HCT116 (cell line): Measurements from ENCODE around the gene VIT. TPM values are rescaled to one million over a fixed set of nuclear protein-coding genes. Genes with fewer than 3 reads are reported as not detected.

ENCODE experiments used
- ATAC-seq: fragments of 200-7000 bp; cut with Tn5 transposase; 2 replicates; pipeline ENCODE4 v1.9.1; 2020; ENCODE audit warnings: mild to moderate bottlenecking, moderate library complexity
- BruUV-seq: library from RNA; stranded (reverse); fragments of 400-500 nt; replicated peaks from 2 replicates; lab custom pipeline; 2021; lab: Mats Ljungman, UMichigan
- CTCF ChIA-PET: fragments of 300-600 bp; sonication (Branson Sonifier 250); formaldehyde crosslinking; loops from one replicate; lab custom pipeline; 2021; ENCODE audit warnings: antibody characterized with exemption; lab: Charles Lee
- POLR2A ChIA-PET: fragments of 300-600, 350-600 bp; sonication (Branson Sonifier 250); formaldehyde crosslinking; loops from one replicate; lab custom pipeline; 2021; ENCODE audit warnings: antibody characterized with exemption; lab: Charles Lee
- RAD21 ChIA-PET, 2 experiments: fragments of 300-600 bp; sonication (Branson Sonifier 250); formaldehyde crosslinking; loops; one replicate each; lab custom pipeline; 2023; ENCODE audit warnings: low total read pairs in 2 of 2; ENCODE audit not compliant: uncharacterized antibody in 2 of 2, unreplicated experiment in 2 of 2, low non-redundant PET in 1 of 2; lab: Charles Lee
- DNase-seq: peaks from one replicate; pipeline ENCODE4 v3.0.0-alpha.2; 2010; ENCODE audit warnings: low read depth, low spot score
- H2AFZ ChIP-seq: fragments of 200-600 bp; shearing (Covaris generic), sonication (generic); 2 replicates; pipeline ENCODE4 v1.6.1; 2017; ENCODE audit warnings: low read depth, mixed run types, mixed read lengths, antibody characterized with exemption, low read length; ENCODE audit not compliant: poor library complexity, severe bottlenecking
- H3K27ac ChIP-seq: 2 replicates; pipeline ENCODE4 v1.5.1; 2012; ENCODE audit warnings: low read depth, low read length
- H3K27me3 ChIP-seq: fragments of 200-600 bp; sonication (generic); 2 replicates; pipeline ENCODE4 v1.6.1; 2016; ENCODE audit warnings: mixed run types, low read length, mixed read lengths; ENCODE audit not compliant: insufficient read depth
- H3K36me3 ChIP-seq, 2 experiments: fragments of 200-500 bp in 1 of 2; fragments of 200-600 bp in 1 of 2; sonication (Bioruptor generic) in 1 of 2; sonication (generic) in 1 of 2; 2 replicates each; pipeline versions ENCODE4 v1.5.1 to v1.6.1; 2014 to 2016; ENCODE audit warnings: low read length in 2 of 2, inconsistent platforms in 1 of 2, mixed read lengths in 1 of 2, mixed run types in 1 of 2; ENCODE audit not compliant: insufficient read depth in 2 of 2, control insufficient read depth in 1 of 2
- H3K4me1 ChIP-seq, 2 experiments: fragments of 200-600 bp in 1 of 2; sonication (generic) in 1 of 2; 2 replicates each; pipeline versions ENCODE4 v1.5.1 to v1.6.1; 2012 to 2017; ENCODE audit warnings: low read length in 2 of 2, inconsistent platforms in 1 of 2, mild to moderate bottlenecking in 1 of 2, mixed read lengths in 1 of 2, mixed run types in 1 of 2, moderate library complexity in 1 of 2; ENCODE audit not compliant: insufficient read depth in 2 of 2, control insufficient read depth in 1 of 2
- H3K4me2 ChIP-seq: fragments of 200-600 bp; sonication (generic); 2 replicates; pipeline ENCODE4 v1.6.1; 2017; ENCODE audit warnings: mixed run types, low read length, mixed read lengths
- H3K4me3 ChIP-seq, 2 experiments: fragments of 200-600 bp in 1 of 2; sonication (generic) in 1 of 2; replicated peaks in 1 of 2; 2 replicates each; pipeline ENCODE4 v1.5.1; 2011 to 2016; ENCODE audit warnings: low read length in 2 of 2, control low read depth in 1 of 2, low read depth in 1 of 2, mild to moderate bottlenecking in 1 of 2, mixed read lengths in 1 of 2, mixed run types in 1 of 2
- H3K79me2 ChIP-seq: fragments of 200-600 bp; sonication (generic); 2 replicates; pipeline ENCODE4 v1.6.1; 2017; ENCODE audit warnings: mild to moderate bottlenecking, mixed run types, low read length, moderate library complexity, mixed read lengths; ENCODE audit not compliant: insufficient read depth
- H3K9ac ChIP-seq: fragments of 200-600 bp; sonication (generic); 2 replicates; pipeline ENCODE4 v1.6.1; 2016; ENCODE audit warnings: low read length, mixed read lengths
- H3K9me2 ChIP-seq: fragments of 200-600 bp; sonication (generic), shearing (Covaris generic); 2 replicates; pipeline ENCODE4 v1.6.1; 2017; ENCODE audit warnings: mixed run types, mild to moderate bottlenecking, moderate library complexity; ENCODE audit not compliant: insufficient read depth
- H3K9me3 ChIP-seq, 2 experiments: fragments of 200-500 bp in 1 of 2; fragments of 200-600 bp in 1 of 2; sonication (Bioruptor generic) in 1 of 2; sonication (generic) in 1 of 2; 2 replicates each; pipeline ENCODE4 v1.6.1; 2014 to 2017; ENCODE audit warnings: low read length in 2 of 2, mixed read lengths in 2 of 2, inconsistent platforms in 1 of 2, low read depth in 1 of 2, mild to moderate bottlenecking in 1 of 2, mixed run types in 1 of 2, moderate library complexity in 1 of 2; ENCODE audit not compliant: control insufficient read depth in 1 of 2, insufficient read depth in 1 of 2
- H4K20me1 ChIP-seq: fragments of 200-600 bp; sonication (generic), shearing (Covaris generic); 2 replicates; pipeline ENCODE4 v1.6.1; 2017; ENCODE audit warnings: mixed run types, mild to moderate bottlenecking, moderate library complexity; ENCODE audit not compliant: insufficient read depth
- ATF3 ChIP-seq: IDR thresholded peaks from 2 replicates; pipeline ENCODE4 v1.6.1; 2012
- CEBPB ChIP-seq: IDR thresholded peaks from 2 replicates; pipeline ENCODE4 v1.6.1; 2012; ENCODE audit warnings: low read depth
- EGR1 ChIP-seq: IDR thresholded peaks from 2 replicates; pipeline ENCODE4 v1.6.1; 2012; ENCODE audit warnings: low read depth
- POLR2AphosphoS5 ChIP-seq: IDR thresholded peaks from 2 replicates; pipeline ENCODE4 v1.6.1; 2011; ENCODE audit warnings: mild to moderate bottlenecking, low read depth, low read length, moderate library complexity
- SIN3A ChIP-seq: IDR thresholded peaks from 2 replicates; pipeline ENCODE4 v1.6.1; 2012; ENCODE audit warnings: low read depth
- SP1 ChIP-seq: IDR thresholded peaks from 2 replicates; pipeline ENCODE4 v1.6.1; 2012; ENCODE audit warnings: low read depth
- SRF ChIP-seq: IDR thresholded peaks from 2 replicates; pipeline ENCODE4 v1.6.1; 2012; ENCODE audit warnings: low read depth
- ZFX ChIP-seq: fragments of 450-650 bp; IDR thresholded peaks from 2 replicates; pipeline ENCODE4 v1.6.1; 2017
- ZNF274 ChIP-seq: fragments of 200-500 bp; sonication (Bioruptor generic); IDR thresholded peaks from 2 replicates; pipeline ENCODE4 v1.6.1; 2014; ENCODE audit warnings: mild to moderate bottlenecking, low read depth, low read length, inconsistent platforms
- intact Hi-C: fragments of 100-400 bp; cut with micrococcal nuclease; formaldehyde crosslinking; loops from 2 replicates; pipeline ENCODE4 v1.10.0; 2022
- total RNA-seq: library from RNA; stranded (reverse); gene quantifications from one replicate; pipeline ENCODE4 v1.2.1, GENCODE V29; 2021; ENCODE audit not compliant: unreplicated experiment

VIT gene
- total RNA-seq, 1 experiment from 2014 or later = not detected

- Histone ChIP-seq H3K4me2 (no peak overlapping the region), H3K27me3 (no peaks in the 10 kb centered on the region), H2AFZ (no peak overlapping the region), H3K9me3 (no peaks in the 10 kb centered on the region), H3K4me3 (no peak overlapping the region), H3K9me2 (no peaks in the 10 kb centered on the region), H3K4me1 (no peaks in the 10 kb centered on the region), H3K36me3 (peaks cover 0 to 4% of the 10 kb centered on the region in 2 experiments; a peak in 2 of 4 replicates), H3K27ac (no peak overlapping the region), H3K9ac (no peak overlapping the region), H3K79me2 (no peaks in the 10 kb centered on the region), H4K20me1 (no peaks in the 10 kb centered on the region)
- no TSS peak for BruUV-seq
- POLR2A ChIA-PET = no interaction called here
- no peak for DNase-seq
- intact Hi-C loops = no loop called here
- CTCF ChIA-PET = no interaction called here
- RAD21 ChIA-PET = no interaction called here
- TF ChIP-seq ATF3 (no peak), SRF (no peak), SIN3A (no peak), ZFX (no peak), SP1 (no peak), EGR1 (no peak), CEBPB (no peak)
- ATAC-seq = no peak
Observed at GRCh38 chr2:36849265-36849664, 152.8 kb downstream of the VIT start.

GRCh38 chr2:36854241-36854640 is 157.7 kb downstream of the VIT start:
- no peaks in the 10 kb centered on the region for H3K9me2 ChIP-seq
- no TSS peak for BruUV-seq
- ATAC-seq (no peak), DNase-seq (no peak)
- H3K4me3 ChIP-seq = no peak overlapping the region
- H3K9ac ChIP-seq = no peak overlapping the region
- H4K20me1 ChIP-seq = no peaks in the 10 kb centered on the region
- POLR2A ChIA-PET = no interaction called here
- intact Hi-C loops = no loop called here
- no peak overlapping the region for H3K4me2 ChIP-seq
- H3K36me3 ChIP-seq = peaks cover 0 to 4% of the 10 kb centered on the region in 2 experiments; a peak in 1 of 4 replicates
- H3K27ac ChIP-seq = no peak overlapping the region
- H2AFZ ChIP-seq = no peak overlapping the region
- CTCF ChIA-PET = interaction anchor here (1.7 kb wide), 1 partner anchor 69 kb away, joined by 6 read pairs; no protein-coding TSS in a partner anchor
- H3K4me1 ChIP-seq = no peaks in the 10 kb centered on the region
- H3K79me2 ChIP-seq = no peaks in the 10 kb centered on the region
- H3K27me3 ChIP-seq = no peaks in the 10 kb centered on the region
- TF ChIP-seq EGR1 = no peak
- no peak for TF ChIP-seq POLR2AphosphoS5
- TF ChIP-seq ZNF274 = no peak
- TF ChIP-seq, all 23 proteins: peak for 0
- RAD21 ChIA-PET = no interaction called here
- H3K9me3 ChIP-seq = no peaks in the 10 kb centered on the region
